Ovary (tissue), 3 donors: ENCODE data around the gene FKBP8.

Experiments
- POLR2A ChIP-seq: fragments of 450-650 bp; IDR thresholded peaks from one replicate; pipeline ENCODE4 v1.6.1; 2017; ENCODE audit warnings: antibody characterized with exemption, mild to moderate bottlenecking, moderate library complexity
- TF ChIP-seq, protein P1 (sequence below), 3 donors: fragments of 450-650 bp in 2 of 3; fragments of 200-600 bp in 1 of 3; IDR thresholded peaks; one replicate each; pipeline versions ENCODE4 v1.5.1 to v1.8.0; 2016 to 2022; ENCODE audit warnings: antibody characterized with exemption in 3 of 3, mild to moderate bottlenecking in 1 of 3
- donor health status: DM: no; HTN: no; CAD: no.

DNA sequence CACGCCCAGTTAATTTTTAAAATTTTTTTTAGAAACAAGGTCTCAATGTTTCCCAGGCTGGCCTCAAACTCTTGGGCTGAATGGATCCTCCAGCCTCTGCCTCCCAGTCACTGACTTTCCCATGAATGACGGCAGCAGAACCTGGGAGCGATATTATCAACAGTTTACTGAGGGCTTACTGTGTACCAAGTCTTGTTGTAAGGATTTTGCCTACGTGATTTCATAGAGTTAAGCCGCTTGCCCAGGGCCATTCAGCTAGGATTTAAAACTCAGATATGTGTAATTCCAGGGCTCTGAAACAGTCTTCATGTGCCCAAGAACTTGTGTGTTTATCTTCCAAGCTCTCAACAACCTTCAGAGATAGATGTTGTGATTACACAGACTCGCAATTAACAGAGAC is 8.3 kb upstream of the FKBP8 start:
- TF ChIP-seq POLR2A, result no peak
- TF ChIP-seq, protein P1, sequence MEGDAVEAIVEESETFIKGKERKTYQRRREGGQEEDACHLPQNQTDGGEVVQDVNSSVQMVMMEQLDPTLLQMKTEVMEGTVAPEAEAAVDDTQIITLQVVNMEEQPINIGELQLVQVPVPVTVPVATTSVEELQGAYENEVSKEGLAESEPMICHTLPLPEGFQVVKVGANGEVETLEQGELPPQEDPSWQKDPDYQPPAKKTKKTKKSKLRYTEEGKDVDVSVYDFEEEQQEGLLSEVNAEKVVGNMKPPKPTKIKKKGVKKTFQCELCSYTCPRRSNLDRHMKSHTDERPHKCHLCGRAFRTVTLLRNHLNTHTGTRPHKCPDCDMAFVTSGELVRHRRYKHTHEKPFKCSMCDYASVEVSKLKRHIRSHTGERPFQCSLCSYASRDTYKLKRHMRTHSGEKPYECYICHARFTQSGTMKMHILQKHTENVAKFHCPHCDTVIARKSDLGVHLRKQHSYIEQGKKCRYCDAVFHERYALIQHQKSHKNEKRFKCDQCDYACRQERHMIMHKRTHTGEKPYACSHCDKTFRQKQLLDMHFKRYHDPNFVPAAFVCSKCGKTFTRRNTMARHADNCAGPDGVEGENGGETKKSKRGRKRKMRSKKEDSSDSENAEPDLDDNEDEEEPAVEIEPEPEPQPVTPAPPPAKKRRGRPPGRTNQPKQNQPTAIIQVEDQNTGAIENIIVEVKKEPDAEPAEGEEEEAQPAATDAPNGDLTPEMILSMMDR (IDR thresholded peaks at IDR 0.05), result no peak
